ENCODE measurements around the gene SIGMAR1.

Gene SIGMAR1

GRCh38 chr9:34637356-34638137 is at the start of gene SIGMAR1:
SIGMAR1 (minus strand) TSS chr9:34637787; CDS start chr9:34637697, 90 bp downstream.
- peak; percentile 90 for DNase-seq

DNA sequence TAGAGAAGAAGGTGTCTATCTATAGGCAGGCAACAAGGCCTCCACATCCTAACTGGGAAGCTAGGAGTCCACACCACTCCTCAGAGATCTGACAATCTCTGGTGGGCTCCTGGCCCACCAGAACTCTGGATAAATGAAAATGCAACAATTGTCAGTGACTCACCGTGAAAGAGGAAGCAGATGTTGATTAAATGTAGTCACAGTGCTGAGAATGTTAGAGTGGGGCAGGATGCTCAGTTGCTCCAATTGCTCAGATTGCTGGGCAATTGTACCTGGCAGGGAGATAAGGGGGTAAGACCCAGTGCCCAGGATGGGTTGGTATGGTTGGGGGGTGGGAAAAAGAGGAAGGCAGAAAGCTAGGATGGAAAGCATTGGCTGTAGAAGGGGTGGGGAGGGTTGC is 49.1 kb upstream of the SIGMAR1 start:
- no peak for DNase-seq

DNA sequence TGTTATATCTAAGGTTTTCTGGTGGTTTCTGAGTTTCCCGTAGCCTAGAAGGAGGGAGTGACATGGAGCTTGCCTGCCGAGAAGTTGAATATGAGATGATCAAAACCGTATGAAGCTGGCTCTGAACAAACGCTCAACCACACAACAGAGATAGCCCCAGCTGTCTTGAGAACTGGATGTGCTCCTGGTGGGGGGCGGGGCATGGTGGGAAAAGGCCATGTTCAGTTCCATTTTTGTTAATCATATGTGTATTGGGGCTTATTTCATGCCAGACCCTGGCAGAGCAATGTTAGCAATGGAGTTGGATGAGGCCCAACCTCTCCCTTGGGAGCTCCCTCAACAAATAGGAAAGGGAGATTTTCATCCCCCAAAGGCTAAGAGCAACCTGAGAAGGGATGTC is 48.6 kb upstream of the SIGMAR1 start:
- DNase-seq, result no peak

DNA sequence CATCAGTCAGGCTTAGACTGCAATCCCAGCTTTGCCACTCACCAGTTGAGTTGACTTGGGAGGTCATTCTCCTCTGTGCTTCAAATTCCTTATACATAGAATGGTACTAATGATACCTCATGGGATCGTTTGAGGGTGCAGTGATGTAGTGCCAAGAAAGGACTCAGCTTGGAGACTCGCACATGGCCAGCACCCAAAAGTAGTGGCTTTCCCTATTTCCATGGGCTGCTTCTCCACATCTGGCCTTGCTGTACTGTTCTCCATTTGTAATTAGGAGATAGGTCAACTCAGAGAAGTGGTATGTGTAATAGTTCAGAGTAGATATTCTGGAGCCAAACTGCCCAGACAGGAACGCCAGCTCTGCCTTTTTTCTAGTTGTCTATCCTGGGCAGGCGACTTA is 48.0 kb upstream of the SIGMAR1 start:
- DNase-seq, result no peak

DNA sequence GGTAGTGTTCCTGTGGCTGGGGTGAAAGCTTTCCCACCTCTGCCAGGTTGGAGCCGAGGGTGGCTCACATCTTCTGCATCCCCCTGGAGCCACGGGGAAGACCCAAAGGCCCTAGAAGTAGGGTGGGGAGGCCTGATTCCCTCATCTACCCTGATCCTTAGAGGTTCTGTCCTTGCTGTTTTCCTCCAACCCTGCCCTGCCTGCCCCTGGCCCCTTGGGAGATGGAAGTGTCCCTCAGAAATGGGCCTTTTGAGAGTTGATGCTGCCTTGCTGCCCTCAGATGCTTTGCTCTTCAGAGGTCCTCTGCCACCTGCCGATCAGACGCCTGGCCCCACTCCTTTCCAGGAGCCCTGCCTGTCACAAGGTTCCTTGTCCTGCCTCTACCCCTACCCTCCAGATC is 47.2 kb upstream of the SIGMAR1 start:
- DNase-seq, result no peak

DNA sequence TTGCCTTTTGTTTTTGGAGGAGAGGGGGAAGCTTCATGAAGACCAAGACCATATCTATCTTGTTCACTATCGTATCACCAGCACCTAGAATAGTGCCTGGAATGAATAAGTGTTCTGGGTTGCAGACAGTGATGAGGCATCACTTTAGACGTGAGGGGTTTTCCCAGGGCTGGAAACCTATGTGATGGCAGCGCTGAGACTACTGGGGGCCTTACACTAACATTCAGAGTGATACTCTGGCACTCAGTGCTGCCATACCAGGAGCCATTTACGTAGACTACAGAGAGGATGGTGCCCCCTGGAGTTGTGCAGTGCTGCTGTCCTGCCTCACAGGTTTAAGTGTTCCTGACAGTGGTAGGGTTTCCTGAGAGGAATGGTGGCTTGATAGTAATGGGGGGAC is 46.6 kb upstream of the SIGMAR1 start:
- DNase-seq, result no peak

- DNase-seq, result no peak
Measured at GRCh38 chr9:34675869-34676268, 38.3 kb upstream of the SIGMAR1 start.

GRCh38 chr9:34675048-34675714 is 37.6 kb upstream of the SIGMAR1 start:
- DNase-seq, result peak; percentile 49

- DNase-seq, result no peak
Measured at GRCh38 chr9:34674440-34674839, 36.9 kb upstream of the SIGMAR1 start.

DNA sequence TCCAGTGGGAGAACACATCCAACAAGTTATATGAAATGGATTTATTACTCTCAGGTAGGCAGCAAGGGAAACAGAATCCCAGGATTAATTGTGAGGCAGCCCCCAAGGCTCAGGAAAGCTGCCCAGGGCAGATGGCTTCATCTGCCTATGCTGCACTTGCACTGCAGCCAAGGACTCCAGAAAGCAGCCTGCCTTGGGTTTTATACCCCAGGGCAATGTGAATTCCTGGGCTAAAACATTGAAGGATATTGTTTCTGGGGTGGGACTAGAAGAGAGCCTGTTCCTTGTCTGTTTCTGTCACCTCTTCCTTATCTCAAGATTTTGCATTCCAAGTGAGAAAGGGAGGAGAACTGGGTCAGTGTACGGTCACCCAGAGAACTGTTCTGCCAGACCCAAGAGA is 33.7 kb upstream of the SIGMAR1 start:
- DNase-seq, result no peak

DNA sequence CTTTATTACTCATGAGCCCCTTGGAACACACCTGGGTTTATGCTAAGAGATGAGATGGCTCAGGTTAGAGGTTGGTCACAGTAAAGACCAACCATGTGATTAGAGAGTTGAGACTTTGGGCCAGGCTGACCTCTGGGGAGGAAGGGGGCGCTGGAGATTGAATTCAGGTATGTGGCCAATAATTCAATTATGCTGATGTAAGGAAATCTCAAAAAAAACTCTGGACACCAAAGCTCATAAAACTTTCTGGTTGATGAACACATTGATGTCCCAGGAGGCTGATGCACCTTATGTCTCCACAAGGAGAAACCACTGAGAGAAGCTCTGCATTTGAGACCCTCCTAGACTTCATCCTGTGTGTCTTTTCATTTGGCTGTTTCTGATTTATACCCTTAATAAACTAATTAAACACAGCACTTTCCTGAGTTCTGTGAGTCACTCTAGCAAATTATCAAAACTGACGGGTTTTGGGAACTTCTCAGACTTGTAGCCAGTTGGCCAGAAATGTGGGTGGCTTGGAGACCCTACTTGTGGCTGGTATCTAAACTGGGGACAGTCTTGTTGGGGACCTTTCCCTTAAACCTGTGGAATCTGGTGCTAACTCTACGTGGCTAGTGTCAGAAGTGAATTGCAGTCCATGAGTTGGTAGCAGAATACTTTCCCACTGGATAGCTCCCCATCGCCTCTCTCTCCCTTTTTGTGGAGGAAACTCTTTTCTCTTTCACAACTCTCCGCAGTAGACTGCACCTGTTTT is 32.4 kb upstream of the SIGMAR1 start:
- no peak for DNase-seq

DNA sequence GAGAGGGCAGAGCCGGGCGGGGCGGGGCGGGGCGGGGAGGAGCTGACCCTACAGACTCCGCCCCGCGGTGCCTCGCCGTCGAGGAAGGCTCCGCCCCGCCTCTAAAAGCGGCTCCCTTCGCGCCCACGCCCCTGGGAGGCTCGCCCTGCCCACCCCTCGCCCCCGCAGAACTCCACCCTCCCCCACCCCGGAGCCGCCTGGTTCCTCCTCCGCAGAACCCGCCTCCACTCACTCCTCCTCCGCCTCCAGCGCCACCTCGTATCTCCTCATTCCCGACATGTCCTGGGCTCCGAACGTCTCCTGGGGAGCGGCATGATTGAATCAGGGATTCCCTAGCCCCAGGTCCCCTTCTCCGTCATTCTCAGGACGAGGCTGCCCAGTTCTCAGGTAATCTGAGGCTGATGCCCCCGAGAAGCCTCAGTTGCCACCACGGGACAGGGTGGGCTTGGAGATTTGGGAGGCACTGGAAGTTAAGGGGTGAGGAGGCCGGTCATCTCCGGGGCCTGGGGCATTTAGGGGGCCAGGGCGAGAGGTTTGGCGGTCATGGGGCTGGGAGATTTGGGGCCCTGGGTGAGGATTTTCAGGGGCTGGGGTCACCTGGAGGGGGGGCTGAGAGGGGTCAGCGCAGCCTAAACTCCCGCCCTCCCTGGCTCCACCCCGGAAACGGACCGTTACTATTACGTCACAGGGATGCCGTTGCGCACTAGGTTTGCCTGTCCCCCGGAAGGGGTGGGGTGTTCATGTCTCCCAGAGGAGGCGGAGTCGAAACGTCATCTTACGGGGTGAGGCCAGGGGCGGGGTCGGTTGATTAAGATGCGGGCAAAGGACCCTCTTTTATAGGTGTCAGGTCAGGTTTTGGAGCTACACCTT is 28.0 kb upstream of the SIGMAR1 start:
- DNase-seq, result peak; percentile 94

DNA sequence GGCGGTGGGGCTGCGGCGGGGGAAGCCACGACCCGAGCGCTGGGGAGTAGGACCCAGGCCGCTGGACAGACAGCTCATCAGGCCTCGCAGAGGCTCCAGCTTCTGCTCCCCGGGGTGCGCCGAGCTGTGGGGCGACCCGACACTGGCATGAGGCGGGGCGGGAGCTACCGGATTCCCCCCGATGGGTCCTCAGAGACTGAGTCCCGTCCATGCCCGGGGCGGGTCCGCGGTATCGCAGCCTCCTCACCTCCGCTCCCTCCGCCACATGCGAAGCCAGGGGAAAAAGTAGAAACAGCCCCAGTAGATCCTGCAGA is 27.4 kb upstream of the SIGMAR1 start:
- no peak for DNase-seq

DNA sequence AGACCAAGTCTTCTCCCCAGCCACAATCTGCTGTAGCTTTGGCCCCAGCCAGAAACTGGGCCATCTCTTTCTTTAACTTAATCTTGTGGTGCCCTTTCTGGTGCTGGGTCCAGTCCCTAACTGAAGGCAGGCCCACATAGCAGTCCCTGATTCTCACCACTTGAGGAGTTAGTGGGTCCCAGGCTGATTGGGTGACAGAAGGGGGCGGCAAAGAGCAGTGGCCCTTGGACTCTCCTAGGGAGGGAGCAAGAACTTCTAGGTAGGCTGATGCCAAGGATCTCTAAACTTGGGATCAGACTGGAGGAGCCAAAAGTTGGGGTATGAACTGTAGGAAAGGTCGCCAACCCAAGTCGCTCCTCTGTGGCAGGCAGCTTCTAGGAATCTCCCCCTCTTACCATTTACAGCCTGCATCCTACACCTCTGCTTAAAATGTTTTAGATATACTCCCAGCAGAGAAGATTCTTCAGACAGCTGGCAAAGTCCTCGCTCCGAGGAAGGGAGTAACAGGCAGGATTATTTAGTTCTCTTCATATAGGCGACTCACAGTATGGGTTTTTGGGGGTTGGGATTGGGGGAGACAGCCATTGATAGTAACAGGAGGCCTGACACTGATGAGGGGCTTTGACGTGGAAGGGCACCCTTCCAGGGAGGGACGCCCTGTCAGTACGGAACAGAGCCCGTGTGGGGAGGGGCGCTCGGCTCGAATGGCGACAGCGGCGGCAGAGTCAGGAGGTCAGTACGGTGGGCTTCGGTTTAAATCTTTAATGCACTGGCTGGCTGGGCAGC is 26.9 kb upstream of the SIGMAR1 start:
- peak; percentile 73 for DNase-seq

DNA sequence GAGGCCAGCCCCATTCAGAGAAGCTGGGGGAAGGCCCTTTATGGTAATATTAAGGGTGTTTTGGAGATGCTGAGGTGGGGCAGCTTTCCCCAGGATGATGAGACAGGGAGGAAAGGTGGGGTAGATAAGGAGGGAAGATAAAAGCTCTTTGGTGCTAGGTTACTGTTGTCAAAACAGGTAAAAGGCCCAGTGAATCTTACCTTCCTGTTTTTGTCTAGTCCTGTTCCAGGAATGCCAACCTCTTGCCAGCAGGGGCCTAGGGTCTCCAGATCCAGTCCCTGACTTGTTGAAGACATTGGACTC is 25.7 kb upstream of the SIGMAR1 start:
- DNase-seq, result peak; percentile 64

GRCh38 chr9:34662526-34663302 is 25.1 kb upstream of the SIGMAR1 start, which contains the start of gene CCL27:
CCL27 (minus strand) TSS chr9:34662657; CDS start chr9:34662633, 24 bp downstream.
- DNase-seq, result no peak

DNA sequence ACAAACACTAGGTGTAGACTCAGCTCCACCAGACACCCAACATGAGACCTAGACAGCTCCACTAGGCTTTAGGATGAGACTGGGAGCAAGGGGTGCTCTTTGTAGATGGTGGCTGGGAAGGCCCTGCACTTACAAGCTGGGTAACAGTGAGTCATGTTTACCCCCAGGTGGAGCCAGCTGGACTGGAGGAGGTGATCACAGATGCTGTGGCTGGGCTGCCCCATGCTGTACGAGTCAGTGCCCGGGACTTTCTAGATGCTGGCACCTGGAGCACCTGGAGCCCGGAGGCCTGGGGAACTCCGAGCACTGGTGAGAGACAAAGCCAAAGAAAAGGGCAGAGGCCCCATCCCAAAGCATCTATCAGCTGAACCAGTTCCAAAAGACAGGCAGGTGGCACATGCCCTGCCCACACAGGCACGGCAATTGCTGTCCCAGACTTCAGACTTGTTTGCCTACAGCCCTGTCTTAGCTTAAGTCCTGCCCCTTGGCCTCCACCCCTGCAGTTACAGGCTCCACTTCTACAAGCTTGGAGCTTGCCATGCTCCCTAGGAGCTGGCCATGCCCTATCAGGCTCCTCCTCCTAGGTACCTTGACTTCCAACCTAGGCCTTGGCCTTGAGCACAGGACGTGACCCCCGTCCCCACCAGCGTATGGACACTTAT is 22.1 kb upstream of the SIGMAR1 start:
- no peak for DNase-seq

- DNase-seq, result no peak
Measured at GRCh38 chr9:34658461-34658860, 20.9 kb upstream of the SIGMAR1 start.

DNA sequence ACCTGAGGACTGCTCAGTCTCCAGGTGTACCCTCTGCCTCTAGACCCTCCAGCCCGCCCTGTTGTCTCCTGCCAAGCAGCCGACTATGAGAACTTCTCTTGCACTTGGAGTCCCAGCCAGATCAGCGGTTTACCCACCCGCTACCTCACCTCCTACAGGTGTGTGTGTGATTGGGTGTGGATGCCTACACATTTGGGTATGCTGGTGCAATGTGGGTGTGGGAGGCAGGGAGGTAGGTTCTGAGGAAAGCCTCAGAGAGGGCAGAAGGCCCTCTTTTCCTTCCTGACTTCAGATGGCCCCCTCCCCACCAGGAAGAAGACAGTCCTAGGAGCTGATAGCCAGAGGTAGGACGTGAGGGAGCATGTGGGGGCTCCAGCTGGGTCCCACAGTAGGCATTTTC is 19.4 kb upstream of the SIGMAR1 start:
- DNase-seq, result no peak

DNA sequence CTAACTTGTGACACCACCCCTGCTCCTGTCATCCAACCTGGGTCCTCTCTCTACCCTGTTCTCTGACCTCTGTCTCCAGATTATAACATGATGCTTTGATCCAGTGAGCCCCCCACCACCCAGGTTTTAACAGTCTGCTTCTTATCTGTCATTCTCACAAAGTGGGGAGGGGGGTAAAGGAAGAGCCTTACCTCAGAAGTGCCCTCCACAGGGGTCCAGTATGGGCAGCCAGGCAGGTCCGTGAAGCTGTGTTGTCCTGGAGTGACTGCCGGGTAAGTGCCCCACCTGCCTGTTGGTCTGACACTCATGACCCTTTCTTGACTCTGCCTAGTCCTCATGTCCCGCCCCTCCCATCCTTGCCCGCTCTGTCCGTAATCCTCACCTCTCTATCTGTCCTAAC is 17.8 kb upstream of the SIGMAR1 start:
- no peak for DNase-seq
